GM19395 (cell line): ENCODE measurements around the gene PBX1.

Experiments
- ATAC-seq: cut with Tn5 transposase; IDR thresholded peaks from one replicate; pipeline ENCODE4 v1.9.1; 2021; ENCODE audit warnings: mild to moderate bottlenecking, moderate library complexity; ENCODE audit not compliant: unreplicated experiment

Gene PBX1

DNA sequence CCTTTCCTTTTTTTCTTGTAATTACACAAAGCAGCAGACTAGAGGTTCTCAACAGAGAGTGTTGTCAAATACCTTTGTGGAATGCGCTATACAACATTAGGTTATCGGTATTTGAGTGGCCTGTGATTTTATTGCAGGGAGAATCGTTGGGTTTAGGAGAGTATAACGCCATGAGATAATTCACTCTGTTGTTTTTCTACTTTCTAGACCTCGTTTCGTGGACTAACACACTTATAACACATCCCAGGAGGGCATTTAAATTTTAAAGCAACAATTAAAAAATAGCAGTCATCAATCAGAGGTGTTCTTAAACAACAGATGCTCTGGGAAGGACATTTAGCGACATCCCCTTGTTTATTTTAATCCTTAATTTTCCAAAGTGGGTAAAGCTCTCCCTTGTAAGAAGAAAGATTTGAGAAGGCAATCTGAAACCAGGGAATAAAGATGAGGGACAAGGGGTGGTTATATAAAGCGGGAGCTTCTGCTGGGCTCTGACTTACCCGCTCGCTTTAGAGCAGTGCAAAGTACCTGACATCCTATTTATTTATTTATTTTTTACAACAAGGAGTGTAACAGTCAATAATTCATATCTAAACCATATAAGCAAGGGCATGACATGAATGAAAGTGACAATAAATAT is 4.9 kb downstream of the PBX1 start:
- no peak for ATAC-seq

- ATAC-seq, result no peak
These were observed 5.4 kb downstream of the PBX1 start for GRCh38 chr1:164564378-164564777.

- ATAC-seq, result no peak
These were observed 6.4 kb downstream of the PBX1 start for GRCh38 chr1:164565357-164565756.

DNA sequence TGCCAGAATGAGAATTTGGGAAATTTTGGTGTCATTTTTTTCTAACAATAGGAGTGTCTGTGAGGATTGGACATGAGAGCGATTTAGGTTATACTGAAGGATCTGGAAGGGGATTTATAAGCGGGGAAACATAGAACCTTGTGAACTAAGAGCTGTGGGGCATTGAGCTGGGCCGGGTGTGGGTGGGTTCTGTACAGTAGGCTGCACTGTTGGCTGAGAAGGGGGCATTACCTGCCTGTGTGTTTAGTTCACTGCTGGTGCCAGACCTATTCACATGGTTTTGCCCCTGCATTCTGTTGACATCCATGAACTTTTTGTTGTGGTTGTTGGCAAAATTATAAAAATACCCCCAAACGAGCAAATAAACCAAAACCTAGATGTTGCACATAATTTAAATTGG is 8.8 kb downstream of the PBX1 start:
- ATAC-seq, result no peak

- no peak for ATAC-seq
These were observed 10.3 kb downstream of the PBX1 start for GRCh38 chr1:164569241-164569640.

DNA sequence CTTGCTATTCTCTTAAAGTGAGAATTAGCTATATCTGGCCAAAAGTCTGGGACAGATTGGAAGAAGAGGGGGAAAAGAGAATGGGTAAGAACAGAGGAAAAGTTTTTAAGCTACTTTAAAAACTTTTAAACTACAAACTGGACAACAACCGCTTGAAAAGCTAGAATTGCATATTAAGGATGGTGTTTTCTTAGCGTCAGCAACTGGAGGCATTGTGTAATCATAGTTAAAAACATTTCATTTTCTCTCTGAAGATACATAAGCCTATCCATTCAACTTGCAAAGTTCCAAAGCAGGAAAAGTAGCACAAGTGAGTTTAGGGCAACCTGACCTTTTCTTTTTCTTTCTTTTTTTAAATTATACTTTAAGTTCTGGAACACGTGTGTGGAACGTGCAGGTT is 10.9 kb downstream of the PBX1 start:
- no peak for ATAC-seq

- ATAC-seq, result no peak
These were observed 12.3 kb downstream of the PBX1 start for GRCh38 chr1:164571333-164571732.

DNA sequence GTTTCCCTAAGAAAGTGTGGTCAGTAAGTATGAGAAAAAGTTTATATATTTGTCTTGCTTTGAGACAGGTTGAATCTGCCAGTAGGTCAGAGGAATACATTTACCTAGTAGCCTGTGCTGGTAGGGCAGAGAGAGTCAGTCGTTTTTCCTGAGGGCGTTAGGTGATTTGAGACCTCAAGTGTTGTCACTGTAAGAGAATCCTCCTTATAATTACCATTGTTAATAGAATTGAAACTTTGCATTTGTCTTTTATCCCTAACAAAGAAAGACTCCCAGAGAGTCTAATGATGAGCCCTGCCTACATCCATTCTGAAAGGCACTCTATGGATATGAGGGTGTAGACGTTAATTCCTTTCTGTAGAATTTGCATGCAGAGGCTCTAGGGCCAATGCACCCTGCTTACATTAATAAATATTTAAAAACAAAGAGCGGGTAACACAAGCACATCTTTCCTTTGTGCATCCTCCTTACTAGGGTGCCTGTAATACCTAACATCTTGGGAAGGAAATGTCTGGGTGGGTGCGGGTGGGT is 16.4 kb downstream of the PBX1 start:
- no peak for ATAC-seq

DNA sequence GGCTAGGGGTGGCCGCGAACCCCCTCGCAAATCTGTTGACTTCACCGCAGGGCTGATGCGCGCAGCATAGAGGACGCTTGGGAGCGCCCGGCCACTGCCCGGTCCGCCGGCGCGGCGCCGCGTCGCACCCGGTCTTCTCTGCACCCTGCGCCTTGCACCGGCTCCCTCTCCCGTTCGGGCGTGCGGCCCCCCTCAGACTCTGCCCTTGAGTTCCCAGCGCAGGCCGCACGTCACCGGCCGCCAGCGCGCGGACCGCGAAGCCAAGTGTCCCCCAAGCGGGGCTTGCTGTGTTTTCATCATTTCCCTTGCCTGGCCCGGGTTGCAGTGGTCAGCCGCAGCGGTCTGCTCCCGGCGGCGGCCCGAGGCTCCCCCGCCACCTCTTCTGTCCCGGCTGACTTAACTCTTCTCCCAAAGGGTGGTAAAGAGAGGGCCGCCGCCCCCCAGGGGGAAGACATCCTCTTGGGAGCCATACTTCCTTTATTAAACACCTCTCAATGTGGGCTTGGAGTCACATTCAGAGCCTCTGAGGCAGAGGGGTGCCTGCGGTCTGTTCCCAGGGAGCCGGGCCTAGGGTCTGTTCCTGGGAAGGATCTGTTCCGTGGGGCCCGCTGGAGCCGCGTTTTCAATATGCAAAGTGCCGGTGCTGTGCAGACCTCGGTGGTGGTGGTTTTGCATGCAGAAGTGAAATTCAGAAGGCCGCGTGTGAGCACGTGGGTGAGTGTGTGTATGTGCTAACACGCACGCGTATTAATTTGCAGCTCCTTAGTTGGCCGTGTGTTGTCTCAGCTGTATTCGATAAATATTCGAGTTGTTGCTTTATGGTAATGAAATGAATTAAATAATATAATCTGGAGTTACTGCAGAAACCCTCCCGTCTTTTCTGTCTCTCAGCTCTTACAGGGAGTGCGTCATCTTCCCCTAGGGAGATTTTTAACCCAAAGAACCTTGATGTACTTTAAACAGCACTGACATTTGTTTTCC is 17.6 kb downstream of the PBX1 start:
- no peak for ATAC-seq

GRCh38 chr1:164577291-164577690 is 18.3 kb downstream of the PBX1 start:
- ATAC-seq, result no peak

DNA sequence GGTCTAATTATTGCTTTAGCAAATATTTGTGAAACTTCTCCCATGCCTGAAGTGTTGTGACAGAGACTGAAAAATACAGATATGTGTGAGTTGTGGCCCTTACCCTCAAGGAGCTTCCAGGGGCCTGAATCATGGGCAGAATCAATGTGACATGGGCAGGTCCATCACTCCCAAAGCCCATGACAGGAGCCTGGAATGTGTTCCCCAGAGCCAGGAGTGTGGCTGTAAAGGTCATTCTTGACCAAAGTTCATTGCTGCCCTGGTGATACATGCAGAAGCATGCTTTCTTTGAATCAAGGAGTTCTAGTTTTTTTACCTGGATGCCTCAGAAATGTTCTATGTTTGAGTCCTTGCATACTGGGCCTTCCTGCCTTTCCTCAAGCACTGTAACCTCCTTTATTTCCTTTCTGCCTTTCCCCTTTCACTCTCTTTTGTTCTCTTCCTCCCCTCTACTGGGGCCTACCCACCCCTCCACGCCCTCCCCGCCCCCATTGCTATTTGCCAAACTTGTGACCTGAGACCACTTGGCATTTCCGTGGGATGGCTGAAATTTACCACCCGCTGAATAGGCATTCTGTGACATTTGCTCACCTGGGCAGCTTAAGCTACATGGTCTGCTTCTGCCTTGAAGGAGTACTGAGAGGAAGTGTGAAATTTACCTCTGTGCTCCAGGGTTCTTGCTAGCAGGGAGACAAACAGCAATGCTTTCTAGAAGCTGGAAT is 19.7 kb downstream of the PBX1 start:
- no peak for ATAC-seq

- no peak for ATAC-seq
These were observed 20.4 kb downstream of the PBX1 start for GRCh38 chr1:164579381-164579780.

DNA sequence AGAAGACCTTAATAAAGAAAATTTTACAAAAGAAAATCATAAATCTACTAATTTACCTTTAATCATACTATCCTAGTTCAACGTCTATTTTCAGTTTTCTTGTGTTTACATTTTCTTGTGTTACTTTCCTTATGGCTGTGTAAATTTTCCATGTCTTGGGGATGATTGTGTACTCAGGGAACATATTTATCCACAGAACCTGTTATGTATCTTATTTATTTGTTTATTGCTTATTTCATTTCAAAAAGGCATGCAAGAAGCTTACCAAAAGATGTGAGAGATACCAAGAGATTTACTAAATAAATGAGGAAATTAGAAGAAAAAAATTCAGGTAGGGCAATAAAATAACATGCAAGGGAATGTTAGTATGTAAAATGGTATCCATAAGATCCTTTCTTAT is 22.8 kb downstream of the PBX1 start:
- ATAC-seq, result no peak

DNA sequence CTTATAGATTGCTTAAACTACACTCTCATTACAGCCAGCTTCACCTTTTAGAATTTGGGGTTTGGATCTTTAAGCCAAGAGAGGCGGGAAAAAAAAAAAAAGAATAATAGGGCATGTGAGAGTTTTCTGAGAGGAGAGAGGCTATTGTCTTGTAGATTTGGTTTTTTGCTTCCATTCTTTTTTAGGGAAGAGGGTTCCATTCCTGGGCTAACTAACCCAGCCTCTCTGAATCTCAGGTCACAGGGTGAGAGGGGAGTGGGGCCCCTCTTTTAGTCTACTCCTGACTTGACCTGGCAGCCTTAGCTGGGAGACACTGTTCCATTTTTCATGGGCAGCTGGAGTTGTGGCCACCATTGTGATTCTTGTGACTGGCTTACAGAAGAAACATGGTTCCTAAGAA is 24.2 kb downstream of the PBX1 start:
- ATAC-seq, result no peak

GRCh38 chr1:164583835-164584539 is 25.0 kb downstream of the PBX1 start:
- no peak for ATAC-seq

DNA sequence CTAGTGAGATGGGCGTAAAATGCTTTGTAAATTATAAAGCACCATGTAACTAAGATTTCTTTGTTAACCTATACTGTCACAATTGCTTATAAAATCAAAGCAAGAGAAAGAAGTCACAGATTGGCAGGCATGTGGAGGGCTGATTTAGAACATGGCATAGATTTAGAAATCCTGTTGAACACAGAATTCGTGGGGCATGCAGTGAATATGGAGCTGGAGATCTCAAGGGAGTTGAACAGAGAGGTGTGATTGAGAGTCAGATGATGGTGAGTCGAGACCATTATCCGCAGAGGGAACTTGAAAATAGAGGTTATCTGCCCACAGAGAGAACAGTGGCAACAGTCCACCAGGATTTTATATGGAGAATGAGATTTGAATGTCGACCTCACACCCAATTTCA is 27.6 kb downstream of the PBX1 start:
- ATAC-seq, result no peak

DNA sequence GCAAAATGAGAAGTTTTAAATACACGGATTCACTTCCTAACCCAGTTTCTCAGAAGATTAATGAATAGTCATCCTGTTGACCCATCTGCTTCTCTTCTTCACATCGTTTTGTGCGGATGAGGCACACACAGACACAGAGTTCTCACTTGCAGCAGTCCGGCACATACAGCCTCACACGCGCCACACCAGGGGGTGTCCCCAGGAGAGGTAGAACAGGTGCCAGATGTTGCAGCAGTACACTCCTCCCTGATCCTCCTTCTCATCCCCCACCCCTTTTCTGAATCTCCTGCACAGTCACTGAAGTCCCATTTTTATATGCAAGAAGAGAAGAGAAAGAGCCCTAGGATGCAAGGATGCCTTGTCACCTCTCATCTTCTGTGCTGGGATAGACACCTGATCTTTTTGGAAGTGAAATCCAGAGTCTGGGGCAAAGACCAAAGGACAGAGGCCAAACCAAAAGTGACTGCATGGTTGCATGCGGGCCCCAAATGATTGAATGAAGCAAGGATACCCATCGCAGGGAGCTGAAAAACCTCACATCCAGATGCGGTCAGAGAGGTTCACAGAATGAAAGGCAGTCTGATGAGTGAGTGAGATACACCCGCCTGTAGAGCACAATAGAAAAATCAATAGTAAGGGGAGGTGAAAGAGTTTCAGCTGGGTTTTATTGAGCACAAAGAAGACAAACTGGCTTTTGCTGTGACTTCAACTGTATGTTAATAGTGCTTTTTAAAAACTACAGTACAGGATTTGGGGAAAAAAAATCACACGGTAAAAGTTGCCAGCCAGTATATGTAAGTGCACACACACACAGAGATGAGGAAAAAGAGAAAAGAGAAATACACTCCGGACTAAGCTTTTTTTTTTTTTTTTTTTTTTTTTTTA is 28.9 kb downstream of the PBX1 start:
- no peak for ATAC-seq

DNA sequence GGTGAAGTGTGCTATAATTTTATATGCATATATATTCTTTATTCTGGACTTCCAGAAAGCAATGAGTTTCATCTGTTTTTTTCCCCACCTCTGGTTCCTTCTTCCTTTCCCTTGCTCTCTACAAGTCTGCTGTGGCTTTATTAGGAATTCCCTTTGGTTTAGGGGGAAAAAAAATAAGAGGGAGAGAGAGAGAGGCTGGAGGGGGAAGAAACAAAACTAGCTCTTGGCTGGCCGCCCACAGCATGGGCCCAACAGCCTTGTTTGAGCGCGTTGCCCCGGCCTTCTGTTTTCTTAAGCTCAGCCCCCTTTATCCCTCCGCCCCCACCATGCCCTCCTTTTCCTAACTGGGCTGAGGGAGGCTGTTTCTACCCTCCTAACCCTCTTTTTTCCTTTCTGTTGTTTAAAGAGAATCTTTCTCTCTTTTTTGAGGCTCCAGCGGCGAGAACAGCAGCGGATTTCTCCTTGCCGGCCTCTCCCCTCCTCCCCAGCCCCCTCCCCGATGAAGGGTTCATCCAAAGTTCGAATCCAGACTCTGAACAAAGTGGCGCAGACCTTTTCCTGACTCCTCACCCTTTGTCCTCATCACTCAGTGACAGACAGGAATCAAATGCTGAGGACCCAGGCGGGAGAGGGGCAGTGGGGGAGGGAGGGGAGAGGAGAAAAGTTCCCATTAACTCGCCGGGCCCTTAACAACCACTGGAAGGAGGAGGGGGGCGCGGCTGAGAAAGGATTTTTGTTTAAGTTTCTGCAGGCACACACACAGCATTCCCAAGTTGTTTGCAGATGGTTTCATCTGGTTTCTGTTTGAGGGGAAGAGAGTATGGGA is 29.7 kb downstream of the PBX1 start:
- no peak for ATAC-seq

GRCh38 chr1:164589408-164589807 is 30.4 kb downstream of the PBX1 start:
- no peak for ATAC-seq
